Ascending aorta (tissue), 2 donors: ENCODE data around the gene ITGA11. TPM values are rescaled to one million over a fixed set of nuclear protein-coding genes. Genes with fewer than 3 reads are reported as not detected.
A peak's percentile ranks its signal among the peaks of the same experiment; 100 is the strongest.

Experiments used
- DNase-seq, 2 donors: peaks; one replicate each; pipeline ENCODE4 v3.0.0-alpha.2; 2019; ENCODE audit warnings: low spot score in 2 of 2
- H3K27ac ChIP-seq, 2 donors: fragments of 200-600 bp; sonication (generic); one replicate each; pipeline ENCODE4 v1.5.1; 2016 to 2017; ENCODE audit warnings: mild to moderate bottlenecking in 1 of 2
- H3K27me3 ChIP-seq: fragments of 200-600 bp; sonication (generic); one replicate; pipeline ENCODE4 v1.5.1; 2017
- H3K36me3 ChIP-seq, 2 donors: fragments of 200-600 bp; sonication (generic); one replicate each; pipeline ENCODE4 v1.5.1; 2016
- H3K4me1 ChIP-seq, 2 donors: fragments of 200-600 bp; sonication (generic); one replicate each; pipeline ENCODE4 v1.5.1; 2016 to 2017; ENCODE audit warnings: mild to moderate bottlenecking in 1 of 2
- H3K4me3 ChIP-seq, 2 donors: fragments of 200-600 bp; sonication (generic); one replicate each; pipeline ENCODE4 v1.5.1; 2016 to 2017; ENCODE audit warnings: mild to moderate bottlenecking in 1 of 2
- H3K9me3 ChIP-seq, 2 donors: fragments of 200-600 bp; sonication (generic); one replicate each; pipeline ENCODE4 v1.5.1; 2016
- intact Hi-C: fragments of 100-400 bp; cut with DNase I; formaldehyde crosslinking; loops from one replicate; pipeline ENCODE4 v1.15.1; 2023
- total RNA-seq: library from RNA; depleted of rRNA; stranded (reverse); fragments of >200 nt; gene quantifications from one replicate; pipeline ENCODE4 v1.1.0, GENCODE V29; 2016
- TF ChIP-seq, protein P1 (sequence below), 3 experiments: fragments of 200-600 bp in 2 of 3; fragments of 450-650 bp in 1 of 3; sonication (generic) in 2 of 3; IDR thresholded peaks; one replicate each; pipeline ENCODE4 v1.5.1; 2016 to 2019; ENCODE audit warnings: antibody characterized with exemption in 3 of 3, mild to moderate bottlenecking in 1 of 3, moderate library complexity in 1 of 3

Gene ITGA11
- total RNA-seq, 1 donor from 2014 or later: 136 TPM

DNA sequence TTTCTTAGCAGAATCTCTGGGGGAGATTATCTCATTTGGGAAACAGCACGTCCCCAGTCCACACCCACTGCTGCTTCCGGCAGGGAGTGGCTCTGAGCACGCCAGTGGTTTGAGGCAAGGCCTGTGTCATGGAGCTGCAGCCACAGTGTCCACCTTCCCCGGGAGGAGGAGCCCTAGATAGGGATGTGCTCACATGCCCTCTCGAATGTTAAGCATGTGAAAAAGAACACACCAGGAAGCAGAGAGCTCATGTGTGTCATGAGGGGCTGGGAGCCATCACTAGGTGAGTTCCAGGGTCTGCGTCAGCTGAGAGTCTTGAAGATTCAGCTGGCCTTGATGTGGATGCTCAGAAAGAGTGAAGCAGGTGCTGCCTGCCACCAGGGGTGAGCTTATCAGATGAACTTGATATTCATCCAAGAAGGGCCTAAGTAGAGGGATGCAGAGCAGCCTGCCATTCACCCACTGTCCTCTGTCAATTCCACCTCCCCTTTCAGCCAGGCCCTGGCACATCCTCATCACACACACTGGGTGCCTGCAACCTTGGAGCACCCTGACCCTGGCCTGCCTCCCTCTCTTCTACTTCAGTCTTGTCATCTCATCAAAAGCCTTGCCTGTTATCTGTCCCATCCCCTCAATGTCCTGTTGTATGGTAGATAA lies 16.3 kb downstream of the ITGA11 start:
- peaks cover 6 to 32% of the 10 kb centered on the region in 2 donors for H3K4me1 ChIP-seq
- H3K9me3 ChIP-seq: no peaks in the 10 kb centered on the region
- intact Hi-C loops: no loop called here
- H3K27ac ChIP-seq: peak overlapping the region; percentile 8 to 63
- TF ChIP-seq, protein P1, sequence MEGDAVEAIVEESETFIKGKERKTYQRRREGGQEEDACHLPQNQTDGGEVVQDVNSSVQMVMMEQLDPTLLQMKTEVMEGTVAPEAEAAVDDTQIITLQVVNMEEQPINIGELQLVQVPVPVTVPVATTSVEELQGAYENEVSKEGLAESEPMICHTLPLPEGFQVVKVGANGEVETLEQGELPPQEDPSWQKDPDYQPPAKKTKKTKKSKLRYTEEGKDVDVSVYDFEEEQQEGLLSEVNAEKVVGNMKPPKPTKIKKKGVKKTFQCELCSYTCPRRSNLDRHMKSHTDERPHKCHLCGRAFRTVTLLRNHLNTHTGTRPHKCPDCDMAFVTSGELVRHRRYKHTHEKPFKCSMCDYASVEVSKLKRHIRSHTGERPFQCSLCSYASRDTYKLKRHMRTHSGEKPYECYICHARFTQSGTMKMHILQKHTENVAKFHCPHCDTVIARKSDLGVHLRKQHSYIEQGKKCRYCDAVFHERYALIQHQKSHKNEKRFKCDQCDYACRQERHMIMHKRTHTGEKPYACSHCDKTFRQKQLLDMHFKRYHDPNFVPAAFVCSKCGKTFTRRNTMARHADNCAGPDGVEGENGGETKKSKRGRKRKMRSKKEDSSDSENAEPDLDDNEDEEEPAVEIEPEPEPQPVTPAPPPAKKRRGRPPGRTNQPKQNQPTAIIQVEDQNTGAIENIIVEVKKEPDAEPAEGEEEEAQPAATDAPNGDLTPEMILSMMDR (IDR thresholded peaks at IDR 0.05): no peak
- no peaks in the 10 kb centered on the region for H3K27me3 ChIP-seq
- DNase-seq: peak in 1 of 2 donors; percentile 66
- peaks cover 0 to 7% of the 10 kb centered on the region in 2 donors for H3K36me3 ChIP-seq
- no peak overlapping the region for H3K4me3 ChIP-seq

DNA sequence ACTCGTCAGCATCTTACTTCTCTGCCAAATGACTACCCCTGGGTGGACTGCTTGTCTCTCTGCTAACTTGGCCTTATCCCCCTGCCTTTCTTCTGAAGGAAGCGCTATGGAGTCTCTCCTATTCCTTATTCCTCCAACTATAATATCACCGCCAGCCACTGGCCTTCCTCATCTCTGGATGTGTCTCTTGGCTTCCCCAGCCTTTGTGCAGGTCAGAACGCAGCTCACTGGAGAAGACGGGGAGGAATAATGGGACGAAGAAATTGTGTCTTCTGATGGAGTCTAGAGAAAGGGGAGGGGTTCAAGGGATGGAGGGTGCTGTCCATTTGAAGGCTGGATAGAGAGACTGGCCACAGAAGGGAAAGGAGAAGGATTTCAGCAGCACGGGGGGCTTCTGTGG lies 16.9 kb downstream of the ITGA11 start:
- DNase-seq: no peak
- H3K27me3 ChIP-seq: no peaks in the 10 kb centered on the region
- peak overlapping the region; percentile 8 to 63 for H3K27ac ChIP-seq
- H3K4me3 ChIP-seq: no peak overlapping the region
- peaks cover 6 to 28% of the 10 kb centered on the region in 2 donors for H3K4me1 ChIP-seq
- intact Hi-C loops: no loop called here
- no peaks in the 10 kb centered on the region for H3K9me3 ChIP-seq
- H3K36me3 ChIP-seq: peaks cover 0 to 7% of the 10 kb centered on the region in 2 donors
- TF ChIP-seq, protein P1 (IDR thresholded peaks at IDR 0.05): no peak

DNA sequence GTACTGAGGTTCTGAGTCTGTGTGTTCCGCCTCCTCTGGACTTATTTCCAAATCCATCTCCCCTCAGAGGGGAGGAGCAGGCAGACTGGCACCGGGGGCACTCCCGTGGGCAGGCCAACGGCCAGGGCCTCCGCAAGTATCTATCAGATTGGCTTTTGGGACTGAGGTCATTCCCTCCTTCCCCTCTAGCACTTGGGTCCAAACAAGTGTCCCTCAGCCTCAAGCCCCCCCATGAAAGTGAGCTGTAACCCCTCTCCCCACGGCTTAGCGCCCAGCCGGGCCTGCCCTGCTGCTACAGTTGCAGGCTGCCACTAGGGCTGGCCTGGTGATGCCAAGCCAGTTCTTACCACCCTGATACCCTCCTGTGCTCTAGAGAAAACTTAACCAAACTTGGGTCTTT lies 17.4 kb downstream of the ITGA11 start:
- Histone ChIP-seq H3K27ac (peak overlapping the region; percentile 8 to 63), H3K4me1 (peaks cover 6 to 26% of the 10 kb centered on the region in 2 donors)

DNA sequence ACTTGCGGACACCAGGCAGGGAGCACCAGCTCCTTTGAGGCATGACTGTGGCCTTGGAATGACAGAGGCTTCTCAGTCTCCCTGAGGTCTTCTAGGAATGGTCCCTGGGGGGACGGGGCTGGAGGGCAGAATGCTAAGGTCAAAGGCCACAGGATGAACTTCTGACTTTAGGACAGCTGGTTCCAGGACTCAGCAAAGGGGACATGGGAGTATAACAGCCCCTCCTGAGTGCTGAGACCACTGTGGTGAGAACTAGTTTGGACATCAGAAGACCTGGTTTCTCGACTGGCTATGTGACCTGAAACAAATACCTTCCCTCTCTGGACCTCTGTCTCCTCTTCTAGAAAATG lies 17.8 kb downstream of the ITGA11 start:
- Histone ChIP-seq H3K4me1 (peaks cover 3 to 25% of the 10 kb centered on the region in 2 donors), H3K27ac (peak overlapping the region; percentile 0 to 63), H3K36me3 (peaks cover 0 to 7% of the 10 kb centered on the region in 2 donors), H3K27me3 (no peaks in the 10 kb centered on the region), H3K4me3 (no peak overlapping the region), H3K9me3 (no peaks in the 10 kb centered on the region)
- intact Hi-C loops: no loop called here
- TF ChIP-seq, protein P1 (IDR thresholded peaks at IDR 0.05): no peak
- DNase-seq: peak in 1 of 2 donors; percentile 46

More for the DNA sequence above, 17.4 kb downstream of the ITGA11 start:
- peaks cover 0 to 7% of the 10 kb centered on the region in 2 donors for H3K36me3 ChIP-seq
- TF ChIP-seq, protein P1 (IDR thresholded peaks at IDR 0.05): no peak
- no peaks in the 10 kb centered on the region for H3K27me3 ChIP-seq
- intact Hi-C loops: no loop called here
- no peaks in the 10 kb centered on the region for H3K9me3 ChIP-seq
- H3K4me3 ChIP-seq: no peak overlapping the region
- DNase-seq: peak in 1 of 2 donors; percentile 59

DNA sequence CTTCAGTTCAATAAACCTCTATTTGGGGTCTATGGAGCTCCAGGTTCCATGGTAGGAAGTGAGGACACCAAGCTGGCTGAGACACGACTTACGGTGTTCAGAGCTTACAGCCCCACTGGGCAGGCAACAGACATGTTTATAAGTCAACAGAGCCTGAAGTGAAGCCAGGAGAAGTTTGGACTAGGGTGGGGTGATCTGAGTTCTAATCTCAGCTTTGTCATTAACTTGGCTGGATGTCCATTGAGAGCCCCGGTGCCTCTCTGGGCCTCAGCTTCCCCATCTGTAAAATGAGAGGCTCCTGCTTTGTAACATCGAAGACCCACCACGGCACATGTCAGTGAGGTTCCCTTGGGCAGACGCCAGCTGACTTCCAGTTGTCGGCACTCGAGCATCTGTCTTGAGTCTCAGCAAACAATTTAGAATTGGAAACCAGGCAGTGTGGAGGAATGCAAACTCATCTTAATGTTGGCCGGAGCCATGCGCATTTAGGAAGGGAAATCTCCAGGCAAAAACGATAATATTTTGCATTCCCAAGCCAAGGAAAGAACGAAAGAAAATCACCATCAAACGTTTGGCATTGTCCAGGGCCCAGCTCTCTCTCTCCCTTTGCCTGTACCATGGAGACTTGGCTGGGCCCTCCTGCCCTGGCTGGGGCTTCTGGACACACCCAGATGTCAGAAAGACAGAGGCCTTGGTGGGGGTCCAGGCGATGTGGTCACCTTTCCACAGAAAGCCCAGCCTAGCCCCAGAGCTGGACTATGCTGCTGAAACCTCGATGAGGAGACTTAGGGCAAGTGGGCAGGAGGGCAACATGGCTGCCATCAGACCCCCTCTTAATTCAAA lies 18.4 kb downstream of the ITGA11 start:
- Histone ChIP-seq H3K4me3 (no peak overlapping the region), H3K36me3 (peaks cover 0 to 9% of the 10 kb centered on the region in 2 donors), H3K9me3 (no peaks in the 10 kb centered on the region), H3K4me1 (peaks cover 4 to 24% of the 10 kb centered on the region in 2 donors), H3K27ac (peak overlapping the region; percentile 0 to 63), H3K27me3 (no peaks in the 10 kb centered on the region)
- intact Hi-C loops: no loop called here
- TF ChIP-seq, protein P1 (IDR thresholded peaks at IDR 0.05): no peak
- peak in 1 of 2 donors; percentile 66 for DNase-seq
